Measurements from ENCODE around the gene SLC17A4. TPM values are rescaled to one million over a fixed set of nuclear protein-coding genes. Genes with fewer than 3 reads are reported as not detected.

Gene SLC17A4
- total RNA-seq, 2 donors from 2014 or later, result not detected

DNA sequence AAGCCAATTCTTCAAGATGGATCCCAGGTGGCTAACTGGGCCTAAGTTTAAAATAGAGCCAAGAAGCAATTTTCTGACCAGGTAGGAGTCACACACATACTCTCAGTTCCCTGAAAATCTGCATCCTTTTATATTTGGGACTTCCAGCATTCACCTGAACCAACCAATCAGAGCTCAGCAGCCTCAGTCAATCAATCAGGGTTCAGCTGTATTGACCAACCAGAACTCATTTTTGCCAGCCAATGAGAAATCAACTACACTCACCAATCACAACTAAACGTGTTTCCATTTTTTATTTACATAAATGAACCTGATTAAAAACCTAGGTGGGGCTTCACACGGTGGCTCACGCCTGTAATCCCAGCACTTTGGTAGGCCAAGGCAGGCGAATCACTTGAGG lies 37.5 kb downstream of the SLC17A4 start:
- H3K9me3 ChIP-seq (ENCODE audit: control insufficient read depth, low read length), result no peaks in the 10 kb centered on the region
- H3K27me3 ChIP-seq (ENCODE audit: control insufficient read depth, insufficient read depth, low read length, poor library complexity, severe bottlenecking), result no peaks in the 10 kb centered on the region
- H3K4me3 ChIP-seq (ENCODE audit: low read length), result no peak overlapping the region
- Mint-ChIP-seq H3K36me3 (ENCODE audit: low read depth) (no peaks in the 10 kb centered on the region), H3K27me3 (ENCODE audit: insufficient read depth) (no peaks in the 10 kb centered on the region), H3K4me1 (no peaks in the 10 kb centered on the region), H3K4me3 (no peak overlapping the region), H3K9me3 (no peaks in the 10 kb centered on the region), H3K27ac (no peak overlapping the region)
- H3K4me1 ChIP-seq (ENCODE audit: control insufficient read depth, insufficient read depth, low read length), result no peaks in the 10 kb centered on the region
- WGBS, 2 experiments (ENCODE audit: insufficient coverage in 1 of 2, insufficient read length in 1 of 2), result 90 to 94% methylated on average over 4 of the region's 4 CpGs
- TF ChIP-seq, protein P1, sequence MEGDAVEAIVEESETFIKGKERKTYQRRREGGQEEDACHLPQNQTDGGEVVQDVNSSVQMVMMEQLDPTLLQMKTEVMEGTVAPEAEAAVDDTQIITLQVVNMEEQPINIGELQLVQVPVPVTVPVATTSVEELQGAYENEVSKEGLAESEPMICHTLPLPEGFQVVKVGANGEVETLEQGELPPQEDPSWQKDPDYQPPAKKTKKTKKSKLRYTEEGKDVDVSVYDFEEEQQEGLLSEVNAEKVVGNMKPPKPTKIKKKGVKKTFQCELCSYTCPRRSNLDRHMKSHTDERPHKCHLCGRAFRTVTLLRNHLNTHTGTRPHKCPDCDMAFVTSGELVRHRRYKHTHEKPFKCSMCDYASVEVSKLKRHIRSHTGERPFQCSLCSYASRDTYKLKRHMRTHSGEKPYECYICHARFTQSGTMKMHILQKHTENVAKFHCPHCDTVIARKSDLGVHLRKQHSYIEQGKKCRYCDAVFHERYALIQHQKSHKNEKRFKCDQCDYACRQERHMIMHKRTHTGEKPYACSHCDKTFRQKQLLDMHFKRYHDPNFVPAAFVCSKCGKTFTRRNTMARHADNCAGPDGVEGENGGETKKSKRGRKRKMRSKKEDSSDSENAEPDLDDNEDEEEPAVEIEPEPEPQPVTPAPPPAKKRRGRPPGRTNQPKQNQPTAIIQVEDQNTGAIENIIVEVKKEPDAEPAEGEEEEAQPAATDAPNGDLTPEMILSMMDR (conservative IDR thresholded peaks at IDR 0.05), result no peak
- H3K27ac ChIP-seq (ENCODE audit: low read depth, low read length), result no peak overlapping the region
- no peak overlapping the region for H3K9ac ChIP-seq (ENCODE audit: extremely low read depth, low read length, poor library complexity, severe bottlenecking)
- no peak for DNase-seq
- H3K36me3 ChIP-seq (ENCODE audit: control insufficient read depth, insufficient read depth, low read length), result no peaks in the 10 kb centered on the region

GRCh38 chr6:25793970-25794369 lies 39.4 kb downstream of the SLC17A4 start:
- Mint-ChIP-seq H3K36me3 (ENCODE audit: low read depth) (no peaks in the 10 kb centered on the region), H3K4me1 (no peaks in the 10 kb centered on the region), H3K9me3 (no peaks in the 10 kb centered on the region), H3K27me3 (ENCODE audit: insufficient read depth) (no peaks in the 10 kb centered on the region), H3K27ac (no peak overlapping the region), H3K4me3 (no peak overlapping the region)
- H3K36me3 ChIP-seq (ENCODE audit: control insufficient read depth, insufficient read depth, low read length), result no peaks in the 10 kb centered on the region
- DNase-seq, result no peak
- 88 to 100% methylated on average over 1 of the region's 1 CpG for WGBS, 2 experiments (ENCODE audit: insufficient coverage in 1 of 2, insufficient read length in 1 of 2)
- H3K9me3 ChIP-seq (ENCODE audit: control insufficient read depth, low read length), result no peaks in the 10 kb centered on the region
- no peak overlapping the region for H3K4me3 ChIP-seq (ENCODE audit: low read length)
- H3K9ac ChIP-seq (ENCODE audit: extremely low read depth, low read length, poor library complexity, severe bottlenecking), result no peak overlapping the region
- TF ChIP-seq, protein P1 (conservative IDR thresholded peaks at IDR 0.05), result no peak
- H3K4me1 ChIP-seq (ENCODE audit: control insufficient read depth, insufficient read depth, low read length), result no peaks in the 10 kb centered on the region
- H3K27me3 ChIP-seq (ENCODE audit: control insufficient read depth, insufficient read depth, low read length, poor library complexity, severe bottlenecking), result no peaks in the 10 kb centered on the region
- no peak overlapping the region for H3K27ac ChIP-seq (ENCODE audit: low read depth, low read length)

GRCh38 chr6:25794784-25795183 lies 40.2 kb downstream of the SLC17A4 start:
- Histone ChIP-seq H3K4me3 (ENCODE audit: low read length) (no peak overlapping the region), H3K9me3 (ENCODE audit: control insufficient read depth, low read length) (no peaks in the 10 kb centered on the region), H3K27me3 (ENCODE audit: control insufficient read depth, insufficient read depth, low read length, poor library complexity, severe bottlenecking) (no peaks in the 10 kb centered on the region), H3K36me3 (ENCODE audit: control insufficient read depth, insufficient read depth, low read length) (no peaks in the 10 kb centered on the region), H3K4me1 (ENCODE audit: control insufficient read depth, insufficient read depth, low read length) (no peaks in the 10 kb centered on the region), H3K27ac (ENCODE audit: low read depth, low read length) (no peak overlapping the region), H3K9ac (ENCODE audit: extremely low read depth, low read length, poor library complexity, severe bottlenecking) (no peak overlapping the region)
- no peaks in the 10 kb centered on the region for H3K36me3 Mint-ChIP-seq (ENCODE audit: low read depth)
- no peak overlapping the region for H3K27ac Mint-ChIP-seq
- H3K4me1 Mint-ChIP-seq, result no peaks in the 10 kb centered on the region
- H3K4me3 Mint-ChIP-seq, result no peak overlapping the region
- 92 to 93% methylated on average over 2 of the region's 2 CpGs for WGBS, 2 experiments (ENCODE audit: insufficient coverage in 1 of 2, insufficient read length in 1 of 2)
- no peak for DNase-seq
- TF ChIP-seq, protein P1 (conservative IDR thresholded peaks at IDR 0.05), result no peak
- no peaks in the 10 kb centered on the region for H3K27me3 Mint-ChIP-seq (ENCODE audit: insufficient read depth)
- no peaks in the 10 kb centered on the region for H3K9me3 Mint-ChIP-seq
